Measurements from ENCODE around the gene YPEL2. TPM values are rescaled to one million over a fixed set of nuclear protein-coding genes. Genes with fewer than 3 reads are reported as not detected.

YPEL2 gene
- total RNA-seq, 4 donors from 2014 or later: 34.3 to 53.6 (median 40.7) TPM

- TF ChIP-seq CTCF (IDR thresholded peaks at IDR 0.05): no peak
- DNase-seq (ENCODE audit: low spot score) (no peak), ATAC-seq (ENCODE audit: low FRiP score) (no peak)
These were observed 25.8 kb downstream of the YPEL2 start for GRCh38 chr17:59357219-59357697.

- DNase-seq (ENCODE audit: low spot score): no peak
- no peak for TF ChIP-seq CTCF (IDR thresholded peaks at IDR 0.05)
- no peak for ATAC-seq (ENCODE audit: low FRiP score)
These were observed 26.5 kb downstream of the YPEL2 start for GRCh38 chr17:59357929-59358328.

- no peak for TF ChIP-seq CTCF (IDR thresholded peaks at IDR 0.05)
- ATAC-seq (ENCODE audit: low FRiP score): no peak
- no peak for DNase-seq (ENCODE audit: low spot score)
These were observed 29.9 kb downstream of the YPEL2 start for GRCh38 chr17:59361386-59361785.

GRCh38 chr17:59361916-59362810, 30.7 kb downstream of the YPEL2 start:
- ATAC-seq (ENCODE audit: low FRiP score) (no peak), DNase-seq (ENCODE audit: low spot score) (no peak)
- TF ChIP-seq CTCF (IDR thresholded peaks at IDR 0.05): no peak

GRCh38 chr17:59362811-59363205, 31.4 kb downstream of the YPEL2 start:
- no peak for ATAC-seq (ENCODE audit: low FRiP score)
- TF ChIP-seq CTCF (IDR thresholded peaks at IDR 0.05): no peak
- DNase-seq (ENCODE audit: low spot score): no peak

- TF ChIP-seq CTCF (IDR thresholded peaks at IDR 0.05): no peak
- ATAC-seq (ENCODE audit: low FRiP score) (no peak), DNase-seq (ENCODE audit: low spot score) (no peak)
These were observed 34.0 kb downstream of the YPEL2 start for GRCh38 chr17:59365383-59365981.

All from omental fat pad (tissue), 4 donors.